Measurements from ENCODE around the gene CPNE8. TPM values are rescaled to one million over a fixed set of nuclear protein-coding genes. Genes with fewer than 3 reads are reported as not detected.

CPNE8 gene
- total RNA-seq, 1 experiment from 2014 or later, result 23.6 TPM

DNA sequence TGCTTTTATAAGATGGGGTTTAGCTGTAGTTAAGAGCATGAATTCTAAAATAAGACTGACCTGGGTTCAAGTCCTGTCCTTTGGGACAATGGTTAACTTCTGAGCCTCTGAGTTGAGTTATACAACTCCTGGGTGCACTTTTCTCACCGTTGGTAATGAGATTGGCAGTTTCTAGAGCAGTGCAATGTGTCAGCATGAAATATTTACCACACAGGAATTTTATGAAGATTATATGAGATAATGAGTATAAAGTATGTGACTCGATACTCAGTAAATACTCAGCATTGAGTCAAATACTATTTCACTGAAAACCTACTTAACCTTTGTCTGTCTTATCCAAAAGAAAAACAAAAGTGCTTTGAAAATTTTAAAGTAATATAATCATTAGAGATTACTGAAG lies 214.2 kb downstream of the CPNE8 start:
- no TSS peak for BruUV-seq (replicated peaks)
- no peaks in the 10 kb centered on the region for H3K4me1 ChIP-seq (ENCODE audit: control insufficient read depth, insufficient read depth, low read length)
- intact Hi-C loops (cut with micrococcal nuclease; ENCODE audit: unreplicated experiment) (no loop called here), in situ Hi-C loops (cut with HindIII; ENCODE audit: low pct_unique_long_range_greater_than_20kb, low sequenced_read_pairs) (no loop called here)
- ChIA-PET POLR2A (no interaction called here), CTCF (no interaction called here)
- no peaks in the 10 kb centered on the region for H3K27me3 ChIP-seq (ENCODE audit: control insufficient read depth, insufficient read depth, low read length)
- H3K36me3 ChIP-seq (ENCODE audit: control insufficient read depth, insufficient read depth, low read length), result no peaks in the 10 kb centered on the region
- DNase-seq (ENCODE audit: low read depth, low spot score) (no peak), ATAC-seq (no peak)
- no peak overlapping the region for H3K27ac ChIP-seq (ENCODE audit: low read length)
- no peak overlapping the region for H3K4me3 ChIP-seq (ENCODE audit: low read depth in 2 of 2, low read length in 2 of 2)
- TF ChIP-seq, protein P1, sequence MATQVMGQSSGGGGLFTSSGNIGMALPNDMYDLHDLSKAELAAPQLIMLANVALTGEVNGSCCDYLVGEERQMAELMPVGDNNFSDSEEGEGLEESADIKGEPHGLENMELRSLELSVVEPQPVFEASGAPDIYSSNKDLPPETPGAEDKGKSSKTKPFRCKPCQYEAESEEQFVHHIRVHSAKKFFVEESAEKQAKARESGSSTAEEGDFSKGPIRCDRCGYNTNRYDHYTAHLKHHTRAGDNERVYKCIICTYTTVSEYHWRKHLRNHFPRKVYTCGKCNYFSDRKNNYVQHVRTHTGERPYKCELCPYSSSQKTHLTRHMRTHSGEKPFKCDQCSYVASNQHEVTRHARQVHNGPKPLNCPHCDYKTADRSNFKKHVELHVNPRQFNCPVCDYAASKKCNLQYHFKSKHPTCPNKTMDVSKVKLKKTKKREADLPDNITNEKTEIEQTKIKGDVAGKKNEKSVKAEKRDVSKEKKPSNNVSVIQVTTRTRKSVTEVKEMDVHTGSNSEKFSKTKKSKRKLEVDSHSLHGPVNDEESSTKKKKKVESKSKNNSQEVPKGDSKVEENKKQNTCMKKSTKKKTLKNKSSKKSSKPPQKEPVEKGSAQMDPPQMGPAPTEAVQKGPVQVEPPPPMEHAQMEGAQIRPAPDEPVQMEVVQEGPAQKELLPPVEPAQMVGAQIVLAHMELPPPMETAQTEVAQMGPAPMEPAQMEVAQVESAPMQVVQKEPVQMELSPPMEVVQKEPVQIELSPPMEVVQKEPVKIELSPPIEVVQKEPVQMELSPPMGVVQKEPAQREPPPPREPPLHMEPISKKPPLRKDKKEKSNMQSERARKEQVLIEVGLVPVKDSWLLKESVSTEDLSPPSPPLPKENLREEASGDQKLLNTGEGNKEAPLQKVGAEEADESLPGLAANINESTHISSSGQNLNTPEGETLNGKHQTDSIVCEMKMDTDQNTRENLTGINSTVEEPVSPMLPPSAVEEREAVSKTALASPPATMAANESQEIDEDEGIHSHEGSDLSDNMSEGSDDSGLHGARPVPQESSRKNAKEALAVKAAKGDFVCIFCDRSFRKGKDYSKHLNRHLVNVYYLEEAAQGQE (IDR thresholded peaks at IDR 0.05; ENCODE audit: insufficient read depth in 1 of 2, low read depth in 2 of 2, low read length in 1 of 2), result no peak
- no peak for TF ChIP-seq POLR2AphosphoS5 (IDR thresholded peaks at IDR 0.05; ENCODE audit: low read depth, low read length)
- no peak for TF ChIP-seq TCF7L2 (IDR thresholded peaks at IDR 0.05; ENCODE audit: low read depth, low read length)
- no peak for TF ChIP-seq SIN3A (IDR thresholded peaks at IDR 0.05; ENCODE audit: borderline replicate concordance, insufficient read depth, low read depth, low read length)
- TF ChIP-seq, protein P2, sequence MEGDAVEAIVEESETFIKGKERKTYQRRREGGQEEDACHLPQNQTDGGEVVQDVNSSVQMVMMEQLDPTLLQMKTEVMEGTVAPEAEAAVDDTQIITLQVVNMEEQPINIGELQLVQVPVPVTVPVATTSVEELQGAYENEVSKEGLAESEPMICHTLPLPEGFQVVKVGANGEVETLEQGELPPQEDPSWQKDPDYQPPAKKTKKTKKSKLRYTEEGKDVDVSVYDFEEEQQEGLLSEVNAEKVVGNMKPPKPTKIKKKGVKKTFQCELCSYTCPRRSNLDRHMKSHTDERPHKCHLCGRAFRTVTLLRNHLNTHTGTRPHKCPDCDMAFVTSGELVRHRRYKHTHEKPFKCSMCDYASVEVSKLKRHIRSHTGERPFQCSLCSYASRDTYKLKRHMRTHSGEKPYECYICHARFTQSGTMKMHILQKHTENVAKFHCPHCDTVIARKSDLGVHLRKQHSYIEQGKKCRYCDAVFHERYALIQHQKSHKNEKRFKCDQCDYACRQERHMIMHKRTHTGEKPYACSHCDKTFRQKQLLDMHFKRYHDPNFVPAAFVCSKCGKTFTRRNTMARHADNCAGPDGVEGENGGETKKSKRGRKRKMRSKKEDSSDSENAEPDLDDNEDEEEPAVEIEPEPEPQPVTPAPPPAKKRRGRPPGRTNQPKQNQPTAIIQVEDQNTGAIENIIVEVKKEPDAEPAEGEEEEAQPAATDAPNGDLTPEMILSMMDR (IDR thresholded peaks at IDR 0.05), result no peak
- H3K9me3 ChIP-seq (ENCODE audit: control insufficient read depth, insufficient read depth, low read depth, low read length), result no peaks in the 10 kb centered on the region

DNA sequence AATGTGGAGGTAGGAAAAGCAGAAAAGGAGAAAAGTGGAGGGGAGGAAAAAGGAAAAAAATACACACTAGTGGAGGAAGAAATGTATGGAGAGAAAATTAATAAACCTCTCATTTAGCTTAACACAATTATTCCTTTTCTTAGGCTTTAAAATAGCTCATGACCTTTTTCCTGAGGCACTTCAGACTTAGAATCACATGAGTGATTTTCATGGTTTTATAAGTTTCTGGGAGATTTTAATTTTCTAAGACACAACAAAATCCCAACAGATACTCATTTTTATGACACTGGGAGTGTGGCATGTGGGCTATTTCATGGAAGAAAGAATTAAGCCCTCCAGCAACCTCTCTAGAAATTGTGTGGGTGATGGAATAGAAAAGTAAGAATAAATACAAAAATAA lies 214.7 kb downstream of the CPNE8 start:
- CTCF ChIA-PET, result no interaction called here
- TF ChIP-seq SIN3A (IDR thresholded peaks at IDR 0.05; ENCODE audit: borderline replicate concordance, insufficient read depth, low read depth, low read length), result no peak
- TF ChIP-seq, protein P1 (IDR thresholded peaks at IDR 0.05; ENCODE audit: insufficient read depth in 1 of 2, low read depth in 2 of 2, low read length in 1 of 2), result no peak
- TF ChIP-seq TCF7L2 (IDR thresholded peaks at IDR 0.05; ENCODE audit: low read depth, low read length), result no peak
- TF ChIP-seq, protein P2 (IDR thresholded peaks at IDR 0.05), result no peak
- TF ChIP-seq POLR2AphosphoS5 (IDR thresholded peaks at IDR 0.05; ENCODE audit: low read depth, low read length), result no peak
- in situ Hi-C loops (cut with HindIII; ENCODE audit: low pct_unique_long_range_greater_than_20kb, low sequenced_read_pairs), result no loop called here

More for the DNA sequence above, 214.7 kb downstream of the CPNE8 start:
- no TSS peak for BruUV-seq (replicated peaks)
- ATAC-seq (no peak), DNase-seq (ENCODE audit: low read depth, low spot score) (no peak)
- Histone ChIP-seq H3K4me3 (ENCODE audit: low read depth in 2 of 2, low read length in 2 of 2) (no peak overlapping the region), H3K27ac (ENCODE audit: low read length) (no peak overlapping the region), H3K9me3 (ENCODE audit: control insufficient read depth, insufficient read depth, low read depth, low read length) (no peaks in the 10 kb centered on the region), H3K36me3 (ENCODE audit: control insufficient read depth, insufficient read depth, low read length) (no peaks in the 10 kb centered on the region), H3K4me1 (ENCODE audit: control insufficient read depth, insufficient read depth, low read length) (no peaks in the 10 kb centered on the region), H3K27me3 (ENCODE audit: control insufficient read depth, insufficient read depth, low read length) (no peaks in the 10 kb centered on the region)
- intact Hi-C loops (cut with micrococcal nuclease; ENCODE audit: unreplicated experiment), result no loop called here
- POLR2A ChIA-PET, result no interaction called here

All from Panc1 (cell line).